ENCODE data around the gene MYH9.
"Not testable (repeated sequence)": the region's sequence is repeated elsewhere in the genome, so short reads cannot be mapped to it uniquely, and the experiment has no call there.

The MYH9 gene

DNA sequence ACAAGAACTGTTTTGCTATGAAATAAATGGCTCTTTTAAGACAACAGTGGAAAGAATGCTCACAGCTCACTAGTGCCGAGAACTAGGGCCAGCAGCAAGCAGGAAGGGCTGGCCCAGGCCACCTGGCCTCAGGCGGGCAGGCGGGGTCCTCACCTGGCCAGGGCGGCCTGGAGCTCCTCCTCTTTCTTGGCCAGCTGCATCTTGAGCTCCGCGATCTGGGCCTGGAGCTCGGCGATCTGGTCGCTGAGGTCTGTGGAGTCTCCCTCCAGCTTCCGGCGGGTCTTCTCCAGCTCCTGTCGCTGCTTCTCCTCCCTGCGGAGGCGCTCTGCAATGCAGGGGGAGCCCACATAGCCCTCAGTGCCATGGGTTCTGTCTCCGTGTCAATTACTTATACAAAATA lies 91.1 kb downstream of the MYH9 start:
- DNase-seq, result no peak

DNA sequence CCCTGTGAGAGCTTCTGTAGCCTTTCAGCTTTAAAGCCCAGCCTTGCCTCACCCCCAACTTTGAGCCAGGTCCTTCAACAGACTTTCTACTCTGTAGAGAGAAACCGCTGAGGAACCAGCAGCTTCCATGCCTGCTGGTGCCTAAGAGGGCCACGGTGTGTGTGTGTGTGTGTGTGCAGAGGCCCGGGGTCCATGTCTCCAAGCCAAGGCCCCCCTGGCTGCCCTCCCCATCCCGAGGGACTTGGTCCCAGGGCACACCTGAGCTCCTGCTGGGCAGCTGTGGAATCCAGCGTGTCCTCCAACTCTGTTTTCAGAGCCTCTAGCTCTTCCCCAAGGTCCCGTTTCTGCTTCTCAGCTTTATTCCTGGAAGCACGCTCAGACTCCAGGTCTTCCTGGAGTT lies 92.5 kb downstream of the MYH9 start:
- no peak for DNase-seq

DNA sequence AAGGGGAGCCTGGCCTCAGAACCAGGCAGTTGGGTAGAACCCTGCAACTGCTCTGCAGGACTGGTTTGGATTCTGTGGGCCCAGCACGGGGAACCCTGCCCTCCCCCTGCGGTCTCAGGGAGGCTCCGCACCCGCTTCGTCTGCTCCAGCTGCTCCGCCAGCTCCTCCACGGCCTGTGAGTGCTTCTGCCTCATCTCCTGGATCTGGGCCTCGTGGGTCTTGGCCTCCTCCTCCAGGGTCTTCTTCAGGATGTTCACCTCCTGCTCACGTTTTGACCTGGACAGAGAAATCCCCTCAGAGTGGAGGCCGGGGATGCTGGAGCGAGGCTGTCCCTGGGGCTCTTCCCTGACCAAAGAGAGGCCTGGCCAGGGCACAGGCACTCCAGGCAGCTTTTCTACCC lies 93.0 kb downstream of the MYH9 start:
- no peak for DNase-seq

DNA sequence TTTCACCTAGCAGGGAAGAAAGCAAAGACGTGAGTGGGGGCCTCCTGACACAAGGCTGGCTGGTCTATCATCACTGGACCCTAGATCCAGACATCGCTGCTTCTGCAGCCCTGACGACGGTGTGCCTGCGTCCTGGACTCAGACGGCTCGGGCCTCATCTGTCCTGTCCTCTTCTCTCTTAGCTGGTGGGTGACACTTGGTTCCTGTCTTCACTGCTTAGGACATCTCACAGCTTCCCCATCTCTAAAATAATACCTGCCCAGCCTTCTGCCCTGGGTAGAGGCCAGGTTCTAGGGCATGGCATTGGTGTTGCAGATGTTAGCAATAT lies 93.5 kb downstream of the MYH9 start:
- no peak for DNase-seq

DNA sequence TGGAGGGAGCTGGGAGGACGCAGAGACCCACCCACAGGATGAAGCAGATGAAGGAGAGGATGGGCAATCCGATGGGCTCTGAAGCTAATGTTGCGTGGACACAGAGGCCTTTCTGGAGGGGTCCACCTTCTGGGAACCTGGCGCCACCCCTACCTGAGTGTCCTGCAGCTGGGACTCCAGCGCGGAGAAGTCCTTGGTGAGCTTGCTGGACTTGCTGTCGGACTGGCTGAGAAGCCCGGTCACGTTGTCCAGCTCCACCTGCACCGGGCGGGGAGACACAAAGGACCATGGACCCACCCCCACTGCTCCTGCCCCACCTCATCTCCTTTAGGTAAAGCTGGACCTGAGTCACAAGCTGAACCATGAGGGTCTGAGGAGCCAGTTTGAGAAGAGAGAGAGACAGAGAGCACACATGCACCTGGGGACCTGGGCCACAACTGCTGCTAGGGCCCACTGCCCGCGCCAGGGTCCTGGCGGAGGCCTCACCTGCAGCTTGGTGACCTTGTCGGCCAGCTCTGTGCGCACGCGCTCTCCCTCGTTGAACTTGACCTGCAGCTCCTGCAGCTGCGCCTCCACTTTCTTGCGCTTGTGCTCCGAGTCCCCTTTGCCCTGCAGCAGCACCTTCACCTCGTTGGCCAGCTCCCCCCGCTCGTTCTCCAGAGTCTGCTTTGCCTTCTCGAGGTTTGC lies 94.0 kb downstream of the MYH9 start:
- no peak for DNase-seq

DNA sequence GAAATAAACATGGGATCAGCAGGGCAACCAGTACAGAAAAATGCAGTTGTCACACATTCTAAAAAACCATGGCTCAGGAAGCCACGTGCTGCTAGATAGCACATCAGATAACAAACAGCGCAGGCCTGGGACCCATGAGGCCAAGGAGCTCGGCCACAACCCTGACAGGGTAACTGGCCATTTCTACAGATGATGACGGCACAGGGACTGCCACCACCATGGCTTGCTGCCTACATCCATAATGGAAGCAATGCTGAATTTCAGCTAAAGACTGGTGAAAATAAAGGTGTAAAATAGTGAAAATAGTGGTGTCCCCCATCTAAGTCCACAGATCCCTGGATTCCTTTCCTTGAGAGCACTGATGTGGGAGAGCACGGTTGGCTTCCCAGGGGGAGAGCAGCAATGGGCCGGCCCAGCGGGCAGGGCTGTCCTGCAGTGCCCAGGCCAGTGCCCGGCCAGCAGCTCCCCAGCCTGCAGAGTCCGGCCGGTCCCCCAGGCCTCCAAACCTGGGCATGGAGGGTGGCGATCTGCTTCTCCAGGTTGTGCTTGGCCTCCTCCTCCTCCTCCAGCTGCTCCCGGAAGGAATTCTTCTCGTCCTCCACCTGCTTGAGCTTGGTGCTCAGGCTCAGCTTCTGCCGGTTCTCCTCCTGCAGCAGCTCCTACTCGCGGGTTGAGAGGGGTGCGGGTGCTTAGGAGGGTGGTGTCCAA lies 94.8 kb downstream of the MYH9 start:
- no peak for DNase-seq

DNA sequence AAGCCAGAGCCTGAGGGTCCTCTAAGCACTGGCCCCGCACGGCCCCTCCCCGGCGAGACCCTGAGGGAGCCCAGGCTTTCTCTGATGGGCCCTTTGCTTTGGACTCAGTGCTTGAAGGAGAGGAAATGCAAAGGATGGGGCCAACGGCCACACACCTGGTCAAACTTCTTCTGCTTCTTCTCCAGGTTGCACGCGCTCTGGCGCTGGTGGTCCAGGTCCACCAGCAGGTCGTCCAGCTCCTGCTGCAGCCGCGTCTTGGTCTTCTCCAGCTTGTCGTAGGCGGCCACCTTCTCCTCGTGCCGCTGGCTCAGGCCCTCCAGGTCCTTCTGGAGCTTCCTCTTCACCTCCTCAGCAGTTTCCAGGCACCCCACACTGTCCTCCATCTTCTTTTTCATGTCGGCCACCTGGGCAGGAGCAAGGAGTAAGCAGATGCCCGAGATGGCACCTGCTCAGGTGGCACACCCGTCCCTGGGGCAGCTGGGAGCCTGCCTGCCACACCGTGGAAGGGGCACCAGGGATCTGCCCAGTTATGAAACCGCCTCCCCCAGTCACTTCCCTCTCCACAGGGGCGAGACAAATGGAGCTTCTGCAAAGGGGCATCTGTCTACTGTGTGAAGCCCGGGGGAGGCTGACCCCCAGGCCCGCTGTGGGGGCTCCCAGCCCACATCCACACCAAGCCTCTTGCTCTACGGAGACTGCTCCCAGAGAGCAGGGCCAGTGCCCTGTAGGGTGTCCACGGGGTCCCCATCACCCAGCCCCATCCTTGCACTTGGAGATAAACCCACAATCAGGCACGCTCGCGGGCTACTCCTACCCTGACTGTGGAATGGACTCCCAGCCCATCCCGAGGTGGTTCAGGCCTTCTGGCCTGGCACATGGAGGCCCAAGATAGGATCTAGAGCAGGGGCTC lies 95.7 kb downstream of the MYH9 start:
- DNase-seq, result no peak

DNA sequence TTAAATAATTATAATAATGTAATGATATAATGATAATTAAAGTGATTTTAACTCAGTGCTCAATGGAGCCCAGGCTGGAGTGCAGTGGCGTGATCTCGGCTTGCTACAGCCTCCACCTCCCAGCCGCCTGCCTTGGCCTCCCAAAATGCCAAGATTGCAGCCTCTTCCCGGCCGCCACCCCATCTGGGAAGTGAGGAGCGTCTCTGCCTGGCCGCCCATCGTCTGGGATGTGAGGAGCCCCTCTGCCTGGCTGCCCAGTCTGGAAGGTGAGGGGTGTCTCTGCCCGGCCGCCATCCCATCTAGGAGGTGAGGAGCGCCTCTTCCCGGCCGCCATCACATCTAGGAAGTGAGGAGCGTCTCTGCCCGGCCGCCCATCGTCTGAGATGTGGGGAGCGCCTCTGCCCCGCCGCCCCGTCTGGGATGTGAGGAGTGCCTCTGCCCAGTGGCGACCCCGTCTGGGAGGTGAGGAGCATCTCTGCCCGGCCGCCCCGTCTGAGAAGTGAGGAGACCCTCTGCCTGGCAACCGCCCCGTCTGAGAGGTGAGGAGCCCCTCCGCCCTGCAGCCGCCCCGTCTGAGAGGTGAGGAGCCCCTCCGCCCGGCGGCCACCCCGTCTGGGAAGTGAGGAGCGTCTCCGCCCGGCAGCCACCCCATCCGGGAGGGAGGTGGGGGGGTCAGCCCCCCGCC lies 97.2 kb downstream of the MYH9 start:
- DNase-seq, result not testable (repeated sequence)

DNA sequence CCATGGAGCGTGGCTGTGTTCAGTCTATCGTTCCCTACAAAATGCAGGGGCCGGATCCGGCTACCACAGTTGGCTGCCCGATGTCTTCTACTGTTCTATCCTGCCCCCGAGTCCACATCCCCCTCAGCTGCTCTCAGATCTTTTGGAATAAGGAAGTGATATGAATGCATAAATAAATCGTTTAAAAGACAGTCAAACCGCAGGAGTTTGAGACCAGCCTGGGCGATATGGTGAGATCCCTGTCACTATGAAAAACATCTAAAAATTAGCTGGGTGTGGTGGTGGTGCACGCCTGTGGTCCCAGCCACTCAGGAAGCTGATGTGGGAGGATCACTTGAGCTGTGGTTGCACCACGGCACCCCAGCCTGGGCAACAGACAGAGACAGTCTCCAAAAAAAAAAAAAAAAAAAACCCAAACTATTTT lies 97.8 kb downstream of the MYH9 start:
- DNase-seq, result not testable (repeated sequence)

DNA sequence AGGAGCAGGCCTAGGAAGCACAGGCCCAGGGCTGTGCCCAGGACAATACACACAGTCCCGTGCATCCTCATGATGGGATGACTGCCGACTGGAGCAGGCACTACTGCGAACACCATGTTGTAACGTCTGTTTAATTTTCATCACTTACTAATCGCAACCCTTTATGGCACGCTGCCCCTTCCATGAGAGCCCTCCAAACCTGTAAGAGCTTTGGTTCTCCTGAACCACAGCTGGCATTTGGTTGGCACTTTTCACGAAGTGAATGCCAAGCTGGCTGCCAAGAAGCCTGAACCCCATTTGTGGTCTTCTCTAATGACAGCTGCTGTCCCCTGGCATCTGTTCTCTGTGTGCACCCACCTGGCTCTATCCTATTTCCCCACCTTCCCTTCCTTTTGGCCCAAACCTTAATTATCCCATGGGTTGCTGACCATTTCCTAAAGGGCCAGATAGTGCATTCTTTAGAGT lies 98.3 kb downstream of the MYH9 start:
- no peak for DNase-seq

DNA sequence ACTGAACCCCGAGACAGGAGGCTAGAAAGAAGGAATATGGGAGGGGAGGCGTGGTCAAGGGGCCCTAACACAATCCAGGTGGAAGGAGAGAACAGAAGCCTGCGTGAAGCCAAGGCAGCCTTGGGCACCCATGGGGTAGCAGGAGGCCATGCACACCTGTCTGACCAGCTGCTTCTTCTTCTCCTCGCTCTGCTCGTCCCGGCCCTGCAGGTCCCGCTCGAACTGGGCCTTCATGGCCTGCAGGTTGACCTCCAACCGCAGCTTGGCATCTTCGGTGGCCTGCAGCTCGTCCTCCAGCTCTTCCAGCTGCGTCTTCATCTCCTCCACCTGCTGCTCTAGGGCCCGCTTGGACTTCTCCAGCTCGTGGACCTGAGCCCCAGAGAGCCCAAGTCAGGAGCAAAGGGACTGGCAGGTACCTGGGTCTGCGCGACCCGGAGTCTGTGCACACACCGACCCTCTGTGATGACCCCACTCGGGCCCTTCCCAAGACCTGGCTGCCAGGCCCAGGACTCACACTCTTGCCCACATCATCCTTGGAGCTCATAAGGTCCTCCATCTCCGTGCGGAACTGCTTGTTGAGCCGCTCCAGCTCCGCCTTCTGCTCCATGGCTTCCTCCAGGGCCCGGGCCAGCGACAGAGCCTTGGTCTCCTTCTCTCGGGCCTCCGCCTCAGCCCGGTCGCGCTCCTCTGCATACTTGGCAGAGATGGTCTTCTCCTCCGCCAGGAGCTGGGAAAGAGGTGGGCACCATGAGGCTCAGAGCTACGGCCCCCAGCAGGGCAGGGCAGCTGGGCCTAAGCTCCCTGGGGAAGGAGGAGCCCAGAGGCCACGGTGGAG lies 99.0 kb downstream of the MYH9 start:
- no peak for DNase-seq

DNA sequence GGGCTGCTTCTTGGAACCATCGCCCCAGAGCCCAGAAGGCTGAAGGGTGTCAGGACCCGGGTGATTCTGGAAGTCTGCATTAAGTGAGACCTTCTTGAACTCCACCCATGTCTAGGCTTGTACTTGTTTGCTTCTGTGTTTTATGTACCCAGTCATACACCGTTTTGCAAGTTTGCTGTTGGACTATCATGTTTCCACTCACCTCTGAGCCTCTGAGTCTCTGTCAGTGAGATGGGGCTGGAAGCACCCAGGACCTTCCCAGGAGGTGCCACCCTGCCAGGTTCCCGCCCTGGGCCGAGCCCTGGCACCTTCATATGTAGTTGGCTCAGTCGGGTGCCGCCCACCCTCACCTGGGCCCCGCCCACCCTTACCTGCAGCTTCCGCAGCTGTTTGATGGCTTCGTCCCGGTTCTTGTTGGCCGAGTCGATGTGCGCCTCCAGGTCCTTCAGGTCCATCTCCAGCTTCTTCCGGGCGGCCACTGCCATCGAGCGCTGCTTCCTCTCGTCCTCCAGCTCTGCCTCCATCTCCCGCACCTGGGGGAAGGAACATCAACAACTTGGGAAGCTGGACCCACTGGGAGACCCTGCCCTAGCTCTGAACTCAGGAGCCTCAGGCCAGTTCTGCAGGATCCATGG lies 99.8 kb downstream of the MYH9 start:
- DNase-seq, result no peak

DNA sequence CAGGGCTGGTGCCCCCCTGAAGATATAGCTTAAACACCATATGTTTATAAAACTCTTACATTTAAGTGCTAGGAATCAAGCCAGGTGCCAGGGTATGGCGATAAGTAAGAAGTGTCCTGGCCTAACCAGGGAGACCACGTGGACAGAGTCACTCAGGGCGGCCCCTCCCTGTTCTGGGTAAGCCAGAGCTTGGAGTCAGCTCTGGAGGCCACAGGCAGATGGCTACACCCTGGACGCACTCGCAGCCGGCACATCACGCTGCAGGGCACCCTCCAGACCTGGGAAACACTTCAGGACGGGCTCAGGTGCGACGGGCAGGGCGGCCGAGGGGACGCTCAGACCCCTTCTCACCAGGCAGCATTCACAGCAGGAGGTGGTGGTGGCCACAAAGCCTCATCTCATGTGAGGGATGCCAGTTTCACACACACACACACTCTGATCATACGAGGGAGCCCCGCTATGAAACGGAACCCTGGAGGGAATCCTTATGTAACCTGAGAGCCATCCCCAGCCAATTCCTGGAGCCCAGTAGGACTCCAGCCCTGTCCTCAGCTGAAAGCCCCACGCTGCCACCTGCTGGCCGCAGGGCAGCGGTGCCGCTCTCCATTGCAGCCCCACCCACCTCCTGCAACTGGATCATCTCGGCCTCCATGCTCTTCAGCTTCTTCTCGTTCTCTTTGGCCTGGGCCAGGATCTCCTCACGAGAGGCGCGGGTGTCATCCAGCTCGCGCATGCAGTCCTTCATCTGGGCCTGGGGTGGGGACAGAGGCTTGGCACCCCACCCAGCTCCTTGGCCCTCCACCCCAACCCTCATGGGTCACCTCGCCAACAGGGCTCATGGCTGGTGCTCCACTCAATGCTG lies 101.4 kb downstream of the MYH9 start:
- peak in 49 of 51 donors; percentile 8 to 84 (median 51) for DNase-seq

DNA sequence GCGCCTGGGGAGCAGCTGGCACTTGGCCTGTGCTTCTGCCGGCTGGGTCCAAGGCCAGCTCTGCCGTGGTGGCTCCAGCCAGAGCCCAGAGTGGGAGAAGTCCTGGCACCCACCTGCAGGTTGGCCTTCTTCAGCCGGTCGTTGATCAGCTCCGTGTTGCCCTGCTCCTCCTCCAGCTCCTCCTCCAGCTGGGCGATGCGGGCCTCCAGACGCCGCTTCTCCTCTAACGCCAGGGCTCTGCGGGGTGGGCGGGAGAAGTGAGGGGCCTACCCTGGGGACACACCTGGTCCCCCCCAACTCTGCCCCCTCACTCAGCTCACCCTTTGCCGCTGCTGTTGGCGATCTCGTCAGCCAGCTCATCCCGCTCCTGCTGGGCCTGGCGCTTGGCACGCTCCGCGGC lies 102.2 kb downstream of the MYH9 start:
- no peak for DNase-seq

DNA sequence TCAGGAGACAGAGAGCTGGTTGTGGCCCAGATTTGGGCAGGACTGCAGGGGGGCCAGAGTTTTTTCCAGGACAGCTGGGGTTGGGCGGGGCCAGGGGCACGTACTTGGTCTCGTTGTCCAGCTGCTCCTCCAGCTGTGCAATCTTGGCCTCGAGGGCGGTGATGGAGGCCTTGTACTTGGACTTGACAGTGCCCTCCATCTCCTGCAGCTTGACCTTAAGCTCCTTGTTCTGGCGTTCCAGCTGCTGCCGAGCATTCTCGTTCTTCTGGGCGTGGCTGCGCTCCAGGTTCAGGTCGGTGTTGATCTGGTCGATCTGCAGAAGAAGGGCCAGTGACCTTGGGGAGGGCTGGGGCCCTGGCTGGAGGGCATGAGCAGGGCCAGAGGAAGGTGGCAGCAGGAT lies 102.8 kb downstream of the MYH9 start:
- no peak for DNase-seq

DNA sequence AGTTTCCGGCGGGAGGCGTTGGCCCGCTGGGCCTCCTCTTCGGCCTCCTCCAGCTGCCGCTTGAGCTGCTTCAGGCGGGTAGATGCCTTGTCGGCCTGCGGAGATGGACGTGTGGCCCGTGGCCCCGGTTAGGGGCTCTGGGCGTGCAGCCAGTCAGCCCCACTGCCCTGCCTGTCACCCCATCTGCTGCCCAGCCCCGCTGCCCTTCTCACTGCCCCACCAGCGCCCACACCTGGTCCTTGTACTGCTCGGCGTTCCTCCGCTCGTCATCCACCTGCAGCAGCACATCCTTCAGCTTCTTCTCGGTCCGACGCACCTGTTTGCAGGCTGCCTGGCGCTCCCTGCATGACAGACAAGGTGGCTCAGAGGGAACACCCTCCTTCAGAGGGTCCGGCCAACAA lies 103.6 kb downstream of the MYH9 start:
- DNase-seq, result no peak

DNA sequence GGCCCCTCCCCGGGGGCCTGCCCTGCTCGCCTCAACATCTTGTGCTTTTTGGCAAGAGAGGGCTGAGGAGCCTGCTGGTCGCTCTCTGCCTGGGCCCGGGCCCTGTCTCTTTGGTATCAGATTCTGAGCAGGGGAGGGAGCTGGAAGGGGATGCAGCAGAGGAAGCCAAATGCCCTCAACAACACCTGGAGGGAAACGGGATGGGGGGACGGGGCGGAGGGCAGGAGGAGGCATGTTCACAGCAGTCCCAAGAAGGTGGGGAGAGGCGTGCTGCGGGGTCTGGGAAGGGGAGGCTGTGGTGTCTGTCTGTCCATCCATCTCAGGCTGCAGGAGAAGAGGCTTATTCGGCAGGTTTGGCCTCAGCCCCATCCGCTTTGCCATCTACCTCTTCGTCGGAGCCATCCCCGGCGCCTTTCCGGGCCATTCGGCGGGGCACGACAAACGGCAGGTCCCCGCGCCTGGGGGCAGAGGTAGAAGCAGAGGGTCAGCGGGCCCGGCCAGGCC lies 105.4 kb downstream of the MYH9 start:
- DNase-seq, result no peak

DNA sequence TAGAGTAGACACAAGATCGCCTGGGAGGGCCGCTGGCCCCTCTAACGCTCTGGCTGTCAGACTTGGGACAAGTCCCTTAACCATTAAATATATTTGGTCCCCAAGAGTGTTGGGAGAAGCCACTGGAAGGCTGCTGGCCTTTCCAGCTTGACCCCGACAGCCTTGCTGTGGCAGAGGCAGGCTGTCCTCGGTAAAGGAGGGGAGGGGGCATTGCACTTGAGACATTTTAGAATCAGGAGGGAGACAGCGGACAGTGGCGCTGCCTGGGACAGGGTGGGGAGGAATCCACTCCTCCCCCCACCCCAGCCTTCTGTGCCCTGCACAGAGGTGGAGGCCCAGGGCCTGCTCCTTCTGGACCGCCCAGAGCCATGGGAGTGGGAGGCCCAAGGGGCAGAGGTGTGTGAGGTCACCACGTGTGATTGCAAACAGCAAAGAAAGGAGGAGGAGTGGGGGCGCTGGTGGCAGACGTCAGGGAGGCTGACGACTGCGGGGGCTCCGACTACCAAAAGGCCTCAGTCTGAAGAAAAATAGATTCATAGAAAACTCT lies 105.9 kb downstream of the MYH9 start:
- DNase-seq, result no peak

DNA sequence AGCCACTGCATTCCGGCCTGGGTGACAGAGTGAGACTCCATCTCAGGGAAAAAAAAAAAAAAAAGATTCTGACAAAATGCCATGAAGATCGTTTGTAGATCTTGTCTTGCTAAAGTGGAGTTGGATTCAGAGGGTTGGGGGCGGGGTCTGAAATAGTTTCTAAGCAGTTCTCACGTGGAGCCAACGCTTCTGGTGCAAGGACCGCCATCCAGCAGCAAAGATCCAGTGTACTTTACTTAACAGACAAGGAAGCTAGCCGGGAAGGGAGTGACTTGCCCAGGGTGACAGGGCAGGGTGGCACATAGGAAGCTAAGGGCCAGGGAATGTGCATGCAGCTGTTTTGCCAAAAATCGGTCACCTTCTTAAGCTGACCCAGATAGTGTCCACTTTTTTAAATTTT lies 107.4 kb downstream of the MYH9 start:
- no peak for DNase-seq
